H9 (cell line): ENCODE results near the gene TNPO2. TPM values are rescaled to one million over a fixed set of nuclear protein-coding genes. Genes with fewer than 3 reads are reported as not detected.

Source experiments
- DNase-seq: peaks from one replicate; pipeline ENCODE4 v3.0.0-alpha.2; 2017
- H2AFZ ChIP-seq: one replicate; pipeline ENCODE4 v1.6.1; 2013; ENCODE audit warnings: mild to moderate bottlenecking, low read length, control low read depth, moderate library complexity
- H2AK5ac ChIP-seq: 2 replicates; pipeline ENCODE4 v1.6.1; 2013; ENCODE audit warnings: low read length, control low read depth, mixed read lengths; ENCODE audit not compliant: insufficient read length
- H2BK120ac ChIP-seq: one replicate; pipeline ENCODE4 v1.6.1; 2013; ENCODE audit warnings: low read depth, mild to moderate bottlenecking, low read length, control low read depth, inconsistent platforms; ENCODE audit not compliant: poor library complexity, severe bottlenecking
- H2BK12ac ChIP-seq: 2 replicates; pipeline ENCODE4 v1.6.1; 2013; ENCODE audit warnings: low read length, control low read depth, mixed read lengths, low read depth; ENCODE audit not compliant: insufficient read length
- H2BK15ac ChIP-seq: 2 replicates; pipeline ENCODE4 v1.6.1; 2013; ENCODE audit warnings: low read depth, low read length, control low read depth
- H2BK20ac ChIP-seq: one replicate; pipeline ENCODE4 v1.6.1; 2013; ENCODE audit warnings: low read depth, mild to moderate bottlenecking, low read length, control low read depth, inconsistent platforms; ENCODE audit not compliant: poor library complexity, severe bottlenecking
- H2BK5ac ChIP-seq: 2 replicates; pipeline ENCODE4 v1.6.1; 2013; ENCODE audit warnings: low read length, control low read depth, mixed read lengths; ENCODE audit not compliant: insufficient read length
- H3K14ac ChIP-seq: 2 replicates; pipeline ENCODE4 v1.6.1; 2013; ENCODE audit warnings: low read length, control low read depth; ENCODE audit not compliant: insufficient read depth
- H3K18ac ChIP-seq: 2 replicates; pipeline ENCODE4 v1.6.1; 2013; ENCODE audit warnings: low read depth, mild to moderate bottlenecking, mixed read lengths, low read length, control low read depth; ENCODE audit not compliant: insufficient read length
- H3K23ac ChIP-seq: 2 replicates; pipeline ENCODE4 v1.6.1; 2013; ENCODE audit warnings: low read length, control low read depth, mixed read lengths, low read depth; ENCODE audit not compliant: insufficient read length
- H3K23me2 ChIP-seq: 2 replicates; pipeline ENCODE4 v1.6.1; 2013; ENCODE audit warnings: low read depth, mild to moderate bottlenecking, mixed read lengths, low read length, control low read depth; ENCODE audit not compliant: insufficient read length, poor library complexity, severe bottlenecking
- H3K27ac ChIP-seq: 2 replicates; pipeline ENCODE4 v1.5.1; 2013; ENCODE audit warnings: low read length, control low read depth, mixed read lengths, low read depth; ENCODE audit not compliant: insufficient read length
- H3K27me3 ChIP-seq: 2 replicates; pipeline ENCODE4 v1.6.1; 2013; ENCODE audit warnings: low read length, control low read depth, inconsistent platforms; ENCODE audit not compliant: insufficient read depth
- H3K4ac ChIP-seq: 2 replicates; pipeline ENCODE4 v1.6.1; 2013; ENCODE audit warnings: low read depth, mild to moderate bottlenecking, control low read depth, inconsistent platforms, low read length, moderate library complexity
- H3K4me1 ChIP-seq: 2 replicates; pipeline ENCODE4 v1.6.1; 2013; ENCODE audit warnings: low read length, control low read depth, inconsistent platforms; ENCODE audit not compliant: insufficient read depth
- H3K4me2 ChIP-seq: 2 replicates; pipeline ENCODE4 v1.6.1; 2013; ENCODE audit warnings: low read length, control low read depth, mixed read lengths; ENCODE audit not compliant: insufficient read length, insufficient read depth
- H3K56ac ChIP-seq: 2 replicates; pipeline ENCODE4 v1.6.1; 2013; ENCODE audit warnings: low read depth, mild to moderate bottlenecking, mixed read lengths, low read length, control low read depth; ENCODE audit not compliant: insufficient read length
- H3K79me1 ChIP-seq: 2 replicates; pipeline ENCODE4 v1.6.1; 2013; ENCODE audit warnings: low read depth, mild to moderate bottlenecking, moderate library complexity, low read length, control low read depth, inconsistent platforms; ENCODE audit not compliant: insufficient read depth, poor library complexity, severe bottlenecking
- H3K79me2 ChIP-seq: 2 replicates; pipeline ENCODE4 v1.6.1; 2013; ENCODE audit warnings: low read length, control low read depth, inconsistent platforms; ENCODE audit not compliant: insufficient read depth
- H3K9ac ChIP-seq: 2 replicates; pipeline ENCODE4 v1.6.1; 2013; ENCODE audit warnings: low read length, control low read depth, mixed read lengths; ENCODE audit not compliant: insufficient read length; ENCODE audit errors: extremely low read depth
- H3K9me3 ChIP-seq: one replicate; pipeline ENCODE4 v1.6.1; 2013; ENCODE audit warnings: low read depth, low read length, inconsistent platforms; ENCODE audit not compliant: control insufficient read depth
- H3T11ph ChIP-seq: one replicate; pipeline ENCODE4 v1.6.1; 2013; ENCODE audit warnings: mild to moderate bottlenecking, low read length, control low read depth, inconsistent platforms
- H4K20me1 ChIP-seq: one replicate; pipeline ENCODE4 v1.6.1; 2013; ENCODE audit not compliant: control insufficient read depth, insufficient read length, insufficient read depth
- H4K5ac ChIP-seq: 2 replicates; pipeline ENCODE4 v1.6.1; 2013; ENCODE audit warnings: low read depth, mild to moderate bottlenecking, mixed read lengths, low read length, control low read depth; ENCODE audit not compliant: insufficient read length
- H4K8ac ChIP-seq: replicated peaks from 2 replicates; pipeline ENCODE4 v1.6.1; 2013; ENCODE audit warnings: low read length, control low read depth, mixed read lengths, low read depth; ENCODE audit not compliant: insufficient read length
- H4K91ac ChIP-seq: 2 replicates; pipeline ENCODE4 v1.6.1; 2013; ENCODE audit warnings: low read depth, mild to moderate bottlenecking, moderate library complexity, mixed read lengths, low read length, control low read depth; ENCODE audit not compliant: insufficient read length
- H3K27ac Mint-ChIP-seq, 3 experiments: 2 replicates in 2 of 3; 3 replicates in 1 of 3; pipeline ENCODE4 v1.8.0; 2020 to 2021; ENCODE audit warnings: mixed read lengths in 3 of 3, mild to moderate bottlenecking in 1 of 3, moderate library complexity in 1 of 3
- H3K27me3 Mint-ChIP-seq: 2 replicates; pipeline ENCODE4 v1.8.0; 2021; ENCODE audit warnings: low read depth, mild to moderate bottlenecking, moderate library complexity, mixed read lengths
- H3K36me3 Mint-ChIP-seq, 3 experiments: 2 replicates in 2 of 3; 3 replicates in 1 of 3; pipeline ENCODE4 v1.8.0; 2020 to 2021; ENCODE audit warnings: low read depth in 3 of 3, mixed read lengths in 3 of 3; ENCODE audit not compliant: insufficient read depth in 1 of 3
- H3K4me1 Mint-ChIP-seq, 2 experiments: 2 replicates each; pipeline ENCODE4 v1.8.0; 2020; ENCODE audit warnings: mixed read lengths in 2 of 2
- H3K4me3 Mint-ChIP-seq, 2 experiments: 2 replicates in 1 of 2; 3 replicates in 1 of 2; pipeline ENCODE4 v1.8.0; 2020 to 2021; ENCODE audit warnings: mild to moderate bottlenecking in 2 of 2, mixed read lengths in 2 of 2, moderate library complexity in 1 of 2
- H3K9me3 Mint-ChIP-seq, 2 experiments: 2 replicates in 1 of 2; 3 replicates in 1 of 2; pipeline ENCODE4 v1.8.0; 2020; ENCODE audit warnings: mild to moderate bottlenecking in 2 of 2, mixed read lengths in 2 of 2, moderate library complexity in 1 of 2
- WGBS: extraction: QIAGEN DNeasy Blood & Tissue Kit; methylation state at CpG from one replicate; pipeline ENCODE4 v1.1.7; 2013; ENCODE audit warnings: missing lambda C conversion rate, low lambda C conversion rate, mixed read lengths; ENCODE audit not compliant: insufficient read length; ENCODE audit errors: extremely low coverage; 5-methylcytosine and 5-hydroxymethylcytosine counted together
- total RNA-seq: library from RNA; stranded (reverse); gene quantifications from 2 replicates; pipeline ENCODE4 v1.2.1, GENCODE V29; 2021
- TF ChIP-seq, protein P1 (sequence below): fragments of 200-600 bp; sonication (generic); conservative IDR thresholded peaks from 3 replicates; pipeline ENCODE4 v1.8.0; 2021; ENCODE audit warnings: antibody characterized with exemption, mild to moderate bottlenecking

Gene TNPO2
- total RNA-seq, 1 experiment from 2014 or later: 159 TPM

DNA sequence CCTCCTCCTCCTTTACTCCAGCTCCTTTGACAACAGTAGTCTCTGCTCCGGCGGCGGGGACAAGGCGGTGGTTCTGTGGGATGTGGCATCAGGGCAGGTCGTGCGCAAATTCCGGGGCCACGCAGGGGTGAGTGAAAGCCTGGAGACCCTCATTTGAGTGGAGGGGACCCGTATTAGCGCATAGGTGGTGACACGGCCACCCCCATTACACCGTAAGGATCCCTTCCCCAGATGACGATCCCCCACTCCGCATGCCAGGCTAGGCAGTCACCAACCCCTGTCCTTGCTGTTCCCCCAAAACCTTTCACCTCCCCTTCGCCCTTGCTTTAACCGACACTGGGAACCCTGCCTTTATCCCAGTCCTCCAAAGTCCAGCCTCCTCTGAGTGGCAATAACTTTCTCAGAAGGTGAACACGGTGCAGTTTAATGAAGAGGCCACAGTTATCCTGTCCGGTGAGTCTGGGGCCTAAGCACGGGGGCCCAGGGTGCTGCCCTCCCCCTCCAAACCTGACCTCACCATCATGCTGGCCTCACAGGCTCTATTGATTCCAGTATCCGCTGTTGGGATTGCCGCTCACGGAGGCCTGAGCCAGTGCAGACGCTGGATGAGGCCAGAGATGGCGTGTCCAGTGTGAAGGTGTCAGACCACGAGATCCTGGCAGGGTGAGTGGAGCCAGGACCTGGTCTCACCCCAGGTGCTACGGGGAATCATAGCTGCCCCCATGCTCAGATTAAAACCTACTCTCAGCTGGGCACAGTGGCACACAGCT lies 53.4 kb downstream of the TNPO2 start:
- Mint-ChIP-seq H3K9me3 (peaks cover 0 to 1% of the 10 kb centered on the region in 2 experiments; a peak in 2 of 5 replicates), H3K36me3 (peaks cover 20 to 44% (median 33%) of the 10 kb centered on the region in 3 experiments), H3K4me3 (peak overlapping the region; percentile 93 to 94), H3K27me3 (peaks cover 2% of the 10 kb centered on the region), H3K4me1 (peaks cover 27 to 40% of the 10 kb centered on the region in 2 experiments), H3K27ac (peak overlapping the region in 2 of 3 experiments; percentile 100; a peak in 5 of 7 replicates)
- H3K9ac ChIP-seq: peak overlapping the region; percentile 87
- no peak overlapping the region for H4K91ac ChIP-seq
- peak overlapping the region; percentile 64 for H3K4me2 ChIP-seq
- no peak overlapping the region for H3K56ac ChIP-seq
- H2BK5ac ChIP-seq: no peak overlapping the region
- H3K4me1 ChIP-seq: no peaks in the 10 kb centered on the region
- no peak overlapping the region for H4K5ac ChIP-seq
- no peak overlapping the region for H2BK120ac ChIP-seq
- H3K27me3 ChIP-seq: no peaks in the 10 kb centered on the region
- no peak overlapping the region for H4K8ac ChIP-seq
- H2BK20ac ChIP-seq: no peak overlapping the region
- no peaks in the 10 kb centered on the region for H4K20me1 ChIP-seq
- peaks cover 24% of the 10 kb centered on the region for H3K23me2 ChIP-seq
- H2AFZ ChIP-seq: no peak overlapping the region
- no peak overlapping the region for H2AK5ac ChIP-seq
- H3K9me3 ChIP-seq: no peaks in the 10 kb centered on the region
- no peak overlapping the region for H3T11ph ChIP-seq
- H2BK15ac ChIP-seq: no peak overlapping the region
- no peak overlapping the region for H3K18ac ChIP-seq
- TF ChIP-seq, protein P1, sequence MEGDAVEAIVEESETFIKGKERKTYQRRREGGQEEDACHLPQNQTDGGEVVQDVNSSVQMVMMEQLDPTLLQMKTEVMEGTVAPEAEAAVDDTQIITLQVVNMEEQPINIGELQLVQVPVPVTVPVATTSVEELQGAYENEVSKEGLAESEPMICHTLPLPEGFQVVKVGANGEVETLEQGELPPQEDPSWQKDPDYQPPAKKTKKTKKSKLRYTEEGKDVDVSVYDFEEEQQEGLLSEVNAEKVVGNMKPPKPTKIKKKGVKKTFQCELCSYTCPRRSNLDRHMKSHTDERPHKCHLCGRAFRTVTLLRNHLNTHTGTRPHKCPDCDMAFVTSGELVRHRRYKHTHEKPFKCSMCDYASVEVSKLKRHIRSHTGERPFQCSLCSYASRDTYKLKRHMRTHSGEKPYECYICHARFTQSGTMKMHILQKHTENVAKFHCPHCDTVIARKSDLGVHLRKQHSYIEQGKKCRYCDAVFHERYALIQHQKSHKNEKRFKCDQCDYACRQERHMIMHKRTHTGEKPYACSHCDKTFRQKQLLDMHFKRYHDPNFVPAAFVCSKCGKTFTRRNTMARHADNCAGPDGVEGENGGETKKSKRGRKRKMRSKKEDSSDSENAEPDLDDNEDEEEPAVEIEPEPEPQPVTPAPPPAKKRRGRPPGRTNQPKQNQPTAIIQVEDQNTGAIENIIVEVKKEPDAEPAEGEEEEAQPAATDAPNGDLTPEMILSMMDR: no peak
- H3K79me2 ChIP-seq: no peaks in the 10 kb centered on the region
- H3K23ac ChIP-seq: no peak overlapping the region
- whole genome bisulfite sequencing: no CpG with 5 or more reads among the region's 26 CpGs
- no peaks in the 10 kb centered on the region for H3K79me1 ChIP-seq
- no peak overlapping the region for H2BK12ac ChIP-seq
- no peak overlapping the region for H3K4ac ChIP-seq
- no peak overlapping the region for H3K27ac ChIP-seq
- DNase-seq: no peak
- no peak overlapping the region for H3K14ac ChIP-seq
